Lower lobe of right lung (tissue), 2 donors: ENCODE data around the gene VIPR2. TPM values are rescaled to one million over a fixed set of nuclear protein-coding genes. Genes with fewer than 3 reads are reported as not detected.

ENCODE experiments used
- ATAC-seq, 2 donors: fragments of 200-7000 bp; cut with Tn5 transposase; one replicate each; pipeline ENCODE4 v1.9.1; 2020 to 2022; ENCODE audit warnings: mild to moderate bottlenecking in 2 of 2, moderate library complexity in 2 of 2
- DNase-seq: peaks from one replicate; pipeline ENCODE4 v3.0.0-alpha.2; 2020
- H3K27ac ChIP-seq: fragments of 200-600 bp; one replicate; pipeline ENCODE4 v1.8.0; 2022
- H3K27me3 ChIP-seq: fragments of 200-600 bp; one replicate; pipeline ENCODE4 v1.8.0; 2022; ENCODE audit warnings: low read depth
- H3K36me3 ChIP-seq: fragments of 200-600 bp; one replicate; pipeline ENCODE4 v1.8.0; 2022; ENCODE audit warnings: mild to moderate bottlenecking
- H3K4me1 ChIP-seq: fragments of 200-600 bp; one replicate; pipeline ENCODE4 v1.8.0; 2022
- H3K4me3 ChIP-seq: fragments of 200-600 bp; one replicate; pipeline ENCODE4 v1.8.0; 2022; ENCODE audit warnings: mild to moderate bottlenecking
- H3K9me3 ChIP-seq: fragments of 200-600 bp; one replicate; pipeline ENCODE4 v1.8.0; 2022
- intact Hi-C: fragments of 100-400 bp; cut with DNase I; formaldehyde crosslinking; loops from one replicate; pipeline ENCODE4 v1.11.0; 2022
- total RNA-seq: library from RNA; stranded (reverse); fragmentation: NEBNext Ultra II Directional; extraction: Animal tissue kit (Norgen Biotek cat#: 25700); gene quantifications from one replicate; pipeline ENCODE4 v1.2.1, GENCODE V29; 2021
- TF ChIP-seq, protein P1 (sequence below): fragments of 200-600 bp; IDR thresholded peaks from one replicate; pipeline ENCODE4 v1.8.0; 2022; ENCODE audit warnings: antibody characterized with exemption, mild to moderate bottlenecking
- donor health status: DM: no; HTN: yes; CAD: no; lungs with severe emphysema.

The VIPR2 gene
- total RNA-seq, 1 donor from 2014 or later = 0.80 TPM

DNA sequence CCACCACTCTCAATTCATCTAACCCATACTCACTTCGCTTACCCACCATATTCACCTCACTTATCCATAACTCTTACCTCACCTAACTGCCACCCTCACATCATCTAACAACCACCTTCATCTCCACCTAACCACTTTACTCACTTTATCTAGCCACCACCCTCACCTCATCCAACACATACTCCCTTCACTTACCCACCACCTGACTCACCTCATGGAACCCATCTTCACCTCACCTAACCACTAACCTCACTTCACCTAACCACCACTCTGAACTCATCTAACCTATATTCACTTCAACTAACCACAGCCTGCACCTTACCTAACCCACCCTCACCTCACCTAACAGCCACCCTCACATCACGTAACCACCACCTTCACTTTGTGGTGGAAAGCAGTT, 84.2 kb downstream of the VIPR2 start:
- Histone ChIP-seq H3K27ac (no peak overlapping the region), H3K9me3 (no peaks in the 10 kb centered on the region), H3K4me1 (no peaks in the 10 kb centered on the region), H3K36me3 (no peaks in the 10 kb centered on the region), H3K4me3 (no peak overlapping the region), H3K27me3 (peaks cover 13% of the 10 kb centered on the region)
- TF ChIP-seq, protein P1, sequence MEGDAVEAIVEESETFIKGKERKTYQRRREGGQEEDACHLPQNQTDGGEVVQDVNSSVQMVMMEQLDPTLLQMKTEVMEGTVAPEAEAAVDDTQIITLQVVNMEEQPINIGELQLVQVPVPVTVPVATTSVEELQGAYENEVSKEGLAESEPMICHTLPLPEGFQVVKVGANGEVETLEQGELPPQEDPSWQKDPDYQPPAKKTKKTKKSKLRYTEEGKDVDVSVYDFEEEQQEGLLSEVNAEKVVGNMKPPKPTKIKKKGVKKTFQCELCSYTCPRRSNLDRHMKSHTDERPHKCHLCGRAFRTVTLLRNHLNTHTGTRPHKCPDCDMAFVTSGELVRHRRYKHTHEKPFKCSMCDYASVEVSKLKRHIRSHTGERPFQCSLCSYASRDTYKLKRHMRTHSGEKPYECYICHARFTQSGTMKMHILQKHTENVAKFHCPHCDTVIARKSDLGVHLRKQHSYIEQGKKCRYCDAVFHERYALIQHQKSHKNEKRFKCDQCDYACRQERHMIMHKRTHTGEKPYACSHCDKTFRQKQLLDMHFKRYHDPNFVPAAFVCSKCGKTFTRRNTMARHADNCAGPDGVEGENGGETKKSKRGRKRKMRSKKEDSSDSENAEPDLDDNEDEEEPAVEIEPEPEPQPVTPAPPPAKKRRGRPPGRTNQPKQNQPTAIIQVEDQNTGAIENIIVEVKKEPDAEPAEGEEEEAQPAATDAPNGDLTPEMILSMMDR = no peak
- DNase-seq = no peak
- ATAC-seq = no peak
- intact Hi-C loops = no loop called here

DNA sequence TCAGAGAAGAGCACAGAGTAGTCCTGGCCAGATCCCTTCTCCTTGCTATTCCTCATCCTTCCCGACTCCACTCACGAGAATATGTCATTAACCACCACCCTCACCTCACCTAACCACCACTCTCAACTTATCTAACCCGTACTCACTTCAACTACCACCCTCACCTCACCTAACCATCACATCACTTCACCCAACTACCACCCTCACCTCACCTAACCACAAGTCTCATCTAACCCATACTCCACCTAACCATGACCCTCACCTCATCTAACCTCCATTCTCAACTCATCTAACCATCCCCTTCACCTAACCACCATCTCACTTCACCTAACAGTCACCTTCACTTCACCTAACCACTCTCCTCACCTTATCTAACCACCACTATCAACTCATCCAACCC, 85.0 kb downstream of the VIPR2 start:
- no peaks in the 10 kb centered on the region for H3K4me1 ChIP-seq
- ATAC-seq (no peak), DNase-seq (no peak)
- no peaks in the 10 kb centered on the region for H3K36me3 ChIP-seq
- TF ChIP-seq, protein P1 = no peak
- intact Hi-C loops = no loop called here
- no peak overlapping the region for H3K27ac ChIP-seq
- H3K4me3 ChIP-seq = no peak overlapping the region
- no peaks in the 10 kb centered on the region for H3K9me3 ChIP-seq
- H3K27me3 ChIP-seq = peaks cover 13% of the 10 kb centered on the region

DNA sequence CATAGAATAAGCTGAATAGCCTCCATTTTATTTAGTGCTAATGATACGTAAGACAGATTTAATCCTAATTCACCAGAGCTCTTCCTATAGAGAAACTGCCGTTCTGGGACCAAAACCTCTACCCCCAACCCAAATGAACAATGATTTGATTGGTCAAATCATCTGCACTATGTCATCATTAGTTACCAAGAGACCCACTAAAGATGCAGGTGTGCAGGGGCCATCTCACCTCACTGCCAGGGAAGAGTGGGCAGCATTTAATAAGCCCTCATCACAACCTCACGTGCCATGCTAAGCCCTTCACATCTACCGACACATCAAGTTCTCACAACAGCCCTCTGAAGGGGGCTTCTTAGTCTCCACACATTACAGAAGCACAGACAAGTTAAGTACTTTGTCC, 87.0 kb downstream of the VIPR2 start:
- TF ChIP-seq, protein P1 = no peak
- no peak for DNase-seq
- H3K27me3 ChIP-seq = peaks cover 13% of the 10 kb centered on the region
- no peaks in the 10 kb centered on the region for H3K4me1 ChIP-seq
- intact Hi-C loops = no loop called here
- no peaks in the 10 kb centered on the region for H3K9me3 ChIP-seq
- H3K27ac ChIP-seq = no peak overlapping the region
- ATAC-seq = no peak
- H3K4me3 ChIP-seq = no peak overlapping the region
- H3K36me3 ChIP-seq = no peaks in the 10 kb centered on the region

DNA sequence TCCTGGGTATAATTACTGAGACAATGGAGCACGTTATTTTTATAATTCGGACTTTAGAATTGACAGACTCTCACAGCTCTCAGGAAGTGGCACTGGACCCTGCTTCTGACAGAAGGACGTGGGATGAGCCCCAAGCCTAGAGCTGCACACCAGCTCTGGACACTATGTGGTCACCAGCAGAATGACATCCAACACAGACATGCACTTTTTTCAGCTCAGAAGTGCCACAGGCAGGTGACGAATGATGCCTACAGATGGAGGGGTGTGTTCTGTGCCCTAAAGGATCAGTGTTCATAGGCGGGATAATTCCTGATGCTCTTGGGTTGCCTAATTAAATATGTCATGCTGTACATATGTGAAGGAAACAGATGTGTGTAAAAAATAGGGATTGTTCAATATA, 87.9 kb downstream of the VIPR2 start:
- no peak for ATAC-seq
- H3K4me3 ChIP-seq = no peak overlapping the region
- H3K9me3 ChIP-seq = no peaks in the 10 kb centered on the region
- TF ChIP-seq, protein P1 = no peak
- peaks cover 10% of the 10 kb centered on the region for H3K27me3 ChIP-seq
- H3K36me3 ChIP-seq = no peaks in the 10 kb centered on the region
- no peak overlapping the region for H3K27ac ChIP-seq
- intact Hi-C loops = no loop called here
- no peak for DNase-seq
- H3K4me1 ChIP-seq = no peaks in the 10 kb centered on the region

DNA sequence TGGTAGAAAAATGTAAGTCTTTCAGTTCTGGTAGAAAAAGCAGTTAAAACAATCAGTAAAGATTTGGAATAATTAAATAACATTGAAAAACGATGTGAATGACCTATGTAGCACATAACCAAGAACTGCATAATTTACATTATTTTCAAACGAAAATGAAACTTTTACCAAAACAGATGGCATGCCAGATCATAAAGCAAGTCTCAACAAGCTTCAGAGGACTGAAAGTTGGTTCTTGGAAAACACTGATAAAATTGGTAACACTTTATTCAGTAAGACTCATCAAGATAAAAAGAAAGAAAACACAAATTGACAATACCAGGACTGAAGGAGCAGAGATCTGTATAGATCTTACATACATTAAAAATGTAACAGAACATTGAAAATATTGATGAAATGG, 92.8 kb downstream of the VIPR2 start:
- intact Hi-C loops = no loop called here
- TF ChIP-seq, protein P1 = no peak
- no peak overlapping the region for H3K27ac ChIP-seq
- no peak for DNase-seq
- H3K4me1 ChIP-seq = no peaks in the 10 kb centered on the region
- no peak overlapping the region for H3K4me3 ChIP-seq
- H3K36me3 ChIP-seq = no peaks in the 10 kb centered on the region
- ATAC-seq = no peak
- no peaks in the 10 kb centered on the region for H3K9me3 ChIP-seq
- H3K27me3 ChIP-seq = no peaks in the 10 kb centered on the region

DNA sequence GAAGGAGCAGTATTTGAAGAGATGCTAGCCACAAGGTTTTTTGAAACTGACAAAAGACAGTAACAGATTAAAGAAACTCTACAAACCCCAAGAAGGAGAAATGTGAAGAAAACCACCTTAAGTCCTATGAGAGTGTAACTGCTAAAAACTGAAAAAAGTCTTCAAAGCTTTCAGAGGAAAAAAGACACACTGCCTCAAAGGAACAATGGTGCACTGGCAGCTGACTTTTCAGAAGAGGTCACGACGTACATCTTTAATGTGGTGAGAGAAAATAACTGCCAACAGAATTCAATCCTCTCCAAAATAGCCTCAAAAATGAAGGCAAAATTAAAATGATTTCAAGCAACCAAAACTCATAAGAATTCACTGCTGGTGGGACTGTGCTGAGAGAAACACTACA, 94.0 kb downstream of the VIPR2 start:
- Histone ChIP-seq H3K27me3 (no peaks in the 10 kb centered on the region), H3K36me3 (no peaks in the 10 kb centered on the region), H3K27ac (no peak overlapping the region), H3K4me3 (no peak overlapping the region), H3K9me3 (no peaks in the 10 kb centered on the region), H3K4me1 (no peaks in the 10 kb centered on the region)
- DNase-seq (no peak), ATAC-seq (no peak)
- TF ChIP-seq, protein P1 = no peak
- intact Hi-C loops = no loop called here
